H9 (cell line): Measurements from ENCODE around the gene ADAMTS2. TPM values are rescaled to one million over a fixed set of nuclear protein-coding genes. Genes with fewer than 3 reads are reported as not detected.

Experiments
- DNase-seq: peaks from one replicate; pipeline ENCODE4 v3.0.0-alpha.2; 2017
- H2AFZ ChIP-seq: one replicate; pipeline ENCODE4 v1.6.1; 2013; ENCODE audit warnings: mild to moderate bottlenecking, low read length, control low read depth, moderate library complexity
- H2AK5ac ChIP-seq: 2 replicates; pipeline ENCODE4 v1.6.1; 2013; ENCODE audit warnings: low read length, control low read depth, mixed read lengths; ENCODE audit not compliant: insufficient read length
- H2BK120ac ChIP-seq: one replicate; pipeline ENCODE4 v1.6.1; 2013; ENCODE audit warnings: low read depth, mild to moderate bottlenecking, low read length, control low read depth, inconsistent platforms; ENCODE audit not compliant: poor library complexity, severe bottlenecking
- H2BK12ac ChIP-seq: 2 replicates; pipeline ENCODE4 v1.6.1; 2013; ENCODE audit warnings: low read length, control low read depth, mixed read lengths, low read depth; ENCODE audit not compliant: insufficient read length
- H2BK15ac ChIP-seq: 2 replicates; pipeline ENCODE4 v1.6.1; 2013; ENCODE audit warnings: low read depth, low read length, control low read depth
- H2BK20ac ChIP-seq: one replicate; pipeline ENCODE4 v1.6.1; 2013; ENCODE audit warnings: low read depth, mild to moderate bottlenecking, low read length, control low read depth, inconsistent platforms; ENCODE audit not compliant: poor library complexity, severe bottlenecking
- H2BK5ac ChIP-seq: 2 replicates; pipeline ENCODE4 v1.6.1; 2013; ENCODE audit warnings: low read length, control low read depth, mixed read lengths; ENCODE audit not compliant: insufficient read length
- H3K14ac ChIP-seq: 2 replicates; pipeline ENCODE4 v1.6.1; 2013; ENCODE audit warnings: low read length, control low read depth; ENCODE audit not compliant: insufficient read depth
- H3K18ac ChIP-seq: 2 replicates; pipeline ENCODE4 v1.6.1; 2013; ENCODE audit warnings: low read depth, mild to moderate bottlenecking, mixed read lengths, low read length, control low read depth; ENCODE audit not compliant: insufficient read length
- H3K23ac ChIP-seq: 2 replicates; pipeline ENCODE4 v1.6.1; 2013; ENCODE audit warnings: low read length, control low read depth, mixed read lengths, low read depth; ENCODE audit not compliant: insufficient read length
- H3K23me2 ChIP-seq: 2 replicates; pipeline ENCODE4 v1.6.1; 2013; ENCODE audit warnings: low read depth, mild to moderate bottlenecking, mixed read lengths, low read length, control low read depth; ENCODE audit not compliant: insufficient read length, poor library complexity, severe bottlenecking
- H3K27ac ChIP-seq: 2 replicates; pipeline ENCODE4 v1.5.1; 2013; ENCODE audit warnings: low read length, control low read depth, mixed read lengths, low read depth; ENCODE audit not compliant: insufficient read length
- H3K27me3 ChIP-seq: 2 replicates; pipeline ENCODE4 v1.6.1; 2013; ENCODE audit warnings: low read length, control low read depth, inconsistent platforms; ENCODE audit not compliant: insufficient read depth
- H3K4ac ChIP-seq: 2 replicates; pipeline ENCODE4 v1.6.1; 2013; ENCODE audit warnings: low read depth, mild to moderate bottlenecking, control low read depth, inconsistent platforms, low read length, moderate library complexity
- H3K4me1 ChIP-seq: 2 replicates; pipeline ENCODE4 v1.6.1; 2013; ENCODE audit warnings: low read length, control low read depth, inconsistent platforms; ENCODE audit not compliant: insufficient read depth
- H3K4me2 ChIP-seq: 2 replicates; pipeline ENCODE4 v1.6.1; 2013; ENCODE audit warnings: low read length, control low read depth, mixed read lengths; ENCODE audit not compliant: insufficient read length, insufficient read depth
- H3K56ac ChIP-seq: 2 replicates; pipeline ENCODE4 v1.6.1; 2013; ENCODE audit warnings: low read depth, mild to moderate bottlenecking, mixed read lengths, low read length, control low read depth; ENCODE audit not compliant: insufficient read length
- H3K79me1 ChIP-seq: 2 replicates; pipeline ENCODE4 v1.6.1; 2013; ENCODE audit warnings: low read depth, mild to moderate bottlenecking, moderate library complexity, low read length, control low read depth, inconsistent platforms; ENCODE audit not compliant: insufficient read depth, poor library complexity, severe bottlenecking
- H3K79me2 ChIP-seq: 2 replicates; pipeline ENCODE4 v1.6.1; 2013; ENCODE audit warnings: low read length, control low read depth, inconsistent platforms; ENCODE audit not compliant: insufficient read depth
- H3K9ac ChIP-seq: 2 replicates; pipeline ENCODE4 v1.6.1; 2013; ENCODE audit warnings: low read length, control low read depth, mixed read lengths; ENCODE audit not compliant: insufficient read length; ENCODE audit errors: extremely low read depth
- H3K9me3 ChIP-seq: one replicate; pipeline ENCODE4 v1.6.1; 2013; ENCODE audit warnings: low read depth, low read length, inconsistent platforms; ENCODE audit not compliant: control insufficient read depth
- H3T11ph ChIP-seq: one replicate; pipeline ENCODE4 v1.6.1; 2013; ENCODE audit warnings: mild to moderate bottlenecking, low read length, control low read depth, inconsistent platforms
- H4K20me1 ChIP-seq: one replicate; pipeline ENCODE4 v1.6.1; 2013; ENCODE audit not compliant: control insufficient read depth, insufficient read length, insufficient read depth
- H4K5ac ChIP-seq: 2 replicates; pipeline ENCODE4 v1.6.1; 2013; ENCODE audit warnings: low read depth, mild to moderate bottlenecking, mixed read lengths, low read length, control low read depth; ENCODE audit not compliant: insufficient read length
- H4K8ac ChIP-seq: replicated peaks from 2 replicates; pipeline ENCODE4 v1.6.1; 2013; ENCODE audit warnings: low read length, control low read depth, mixed read lengths, low read depth; ENCODE audit not compliant: insufficient read length
- H4K91ac ChIP-seq: 2 replicates; pipeline ENCODE4 v1.6.1; 2013; ENCODE audit warnings: low read depth, mild to moderate bottlenecking, moderate library complexity, mixed read lengths, low read length, control low read depth; ENCODE audit not compliant: insufficient read length
- H3K27ac Mint-ChIP-seq, 3 experiments: 2 replicates in 2 of 3; 3 replicates in 1 of 3; pipeline ENCODE4 v1.8.0; 2020 to 2021; ENCODE audit warnings: mixed read lengths in 3 of 3, mild to moderate bottlenecking in 1 of 3, moderate library complexity in 1 of 3
- H3K27me3 Mint-ChIP-seq: 2 replicates; pipeline ENCODE4 v1.8.0; 2021; ENCODE audit warnings: low read depth, mild to moderate bottlenecking, moderate library complexity, mixed read lengths
- H3K36me3 Mint-ChIP-seq, 3 experiments: 2 replicates in 2 of 3; 3 replicates in 1 of 3; pipeline ENCODE4 v1.8.0; 2020 to 2021; ENCODE audit warnings: low read depth in 3 of 3, mixed read lengths in 3 of 3; ENCODE audit not compliant: insufficient read depth in 1 of 3
- H3K4me1 Mint-ChIP-seq, 2 experiments: 2 replicates each; pipeline ENCODE4 v1.8.0; 2020; ENCODE audit warnings: mixed read lengths in 2 of 2
- H3K4me3 Mint-ChIP-seq, 2 experiments: 2 replicates in 1 of 2; 3 replicates in 1 of 2; pipeline ENCODE4 v1.8.0; 2020 to 2021; ENCODE audit warnings: mild to moderate bottlenecking in 2 of 2, mixed read lengths in 2 of 2, moderate library complexity in 1 of 2
- H3K9me3 Mint-ChIP-seq, 2 experiments: 2 replicates in 1 of 2; 3 replicates in 1 of 2; pipeline ENCODE4 v1.8.0; 2020; ENCODE audit warnings: mild to moderate bottlenecking in 2 of 2, mixed read lengths in 2 of 2, moderate library complexity in 1 of 2
- CTCF ChIP-seq: fragments of 200-600 bp; sonication (generic); conservative IDR thresholded peaks from 3 replicates; pipeline ENCODE4 v1.8.0; 2021; ENCODE audit warnings: antibody characterized with exemption, mild to moderate bottlenecking
- WGBS: extraction: QIAGEN DNeasy Blood & Tissue Kit; methylation state at CpG from one replicate; pipeline ENCODE4 v1.1.7; 2013; ENCODE audit warnings: missing lambda C conversion rate, low lambda C conversion rate, mixed read lengths; ENCODE audit not compliant: insufficient read length; ENCODE audit errors: extremely low coverage; 5-methylcytosine and 5-hydroxymethylcytosine counted together
- total RNA-seq: library from RNA; stranded (reverse); gene quantifications from 2 replicates; pipeline ENCODE4 v1.2.1, GENCODE V29; 2021

The ADAMTS2 gene
- total RNA-seq, 1 experiment from 2014 or later = 5.4 TPM

DNA sequence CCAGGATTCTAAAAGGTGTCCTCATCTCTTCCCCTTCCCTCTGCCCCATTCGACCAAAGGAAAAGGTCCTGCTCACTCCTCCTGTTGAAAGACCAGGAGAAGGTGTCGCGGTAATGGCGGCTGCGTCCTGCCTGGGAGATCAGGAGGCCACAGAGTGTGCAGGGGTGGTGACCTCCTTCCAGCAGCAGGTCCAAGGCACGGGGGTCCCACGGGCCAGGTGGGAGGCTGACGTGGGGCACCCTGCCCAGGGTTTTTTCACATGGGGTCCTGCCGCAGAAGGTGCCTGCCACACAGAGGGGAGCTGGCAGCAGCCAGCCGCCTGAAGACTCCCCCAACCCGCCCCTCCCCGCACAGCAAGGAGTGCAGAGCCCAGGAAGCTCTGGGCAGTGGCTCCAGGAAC lies 22.2 kb upstream of the ADAMTS2 start:
- H2BK20ac ChIP-seq = no peak overlapping the region
- H2AK5ac ChIP-seq = no peak overlapping the region
- no peak overlapping the region for H3K14ac ChIP-seq
- H2BK120ac ChIP-seq = no peak overlapping the region
- Mint-ChIP-seq H3K36me3 (no peaks in the 10 kb centered on the region; a peak in 1 of 7 replicates), H3K9me3 (peaks cover 3 to 4% of the 10 kb centered on the region in 2 experiments; a peak in 2 of 5 replicates), H3K27ac (no peak overlapping the region), H3K4me3 (no peak overlapping the region), H3K27me3 (peaks cover 3% of the 10 kb centered on the region), H3K4me1 (no peaks in the 10 kb centered on the region)
- H4K8ac ChIP-seq = no peak overlapping the region
- no peak overlapping the region for H4K91ac ChIP-seq
- no peak for TF ChIP-seq CTCF
- H3K23me2 ChIP-seq = no peaks in the 10 kb centered on the region
- no peak overlapping the region for H2AFZ ChIP-seq
- no peaks in the 10 kb centered on the region for H3K79me2 ChIP-seq
- H3K9me3 ChIP-seq = no peaks in the 10 kb centered on the region
- H3K4me2 ChIP-seq = no peak overlapping the region
- H3K9ac ChIP-seq = no peak overlapping the region
- no peak overlapping the region for H3K18ac ChIP-seq
- H3K23ac ChIP-seq = no peak overlapping the region
- no peak overlapping the region for H3K27ac ChIP-seq
- H2BK5ac ChIP-seq = no peak overlapping the region
- no peak overlapping the region for H4K5ac ChIP-seq
- no peaks in the 10 kb centered on the region for H3K79me1 ChIP-seq
- H3T11ph ChIP-seq = no peak overlapping the region
- H2BK15ac ChIP-seq = no peak overlapping the region
- no peak for DNase-seq
- H3K27me3 ChIP-seq = no peaks in the 10 kb centered on the region
- no CpG with 5 or more reads among the region's 12 CpGs for WGBS
- no peaks in the 10 kb centered on the region for H4K20me1 ChIP-seq
- no peak overlapping the region for H3K56ac ChIP-seq
- H2BK12ac ChIP-seq = no peak overlapping the region
- H3K4me1 ChIP-seq = no peaks in the 10 kb centered on the region
- H3K4ac ChIP-seq = no peak overlapping the region
